A673 (cell line): Measurements from ENCODE around the gene CNTN5.

Source experiments
- EZH2 ChIP-seq: fragments of 200-600 bp; sonication (generic); IDR thresholded peaks from 2 replicates; pipeline ENCODE4 v1.6.1; 2017; ENCODE audit warnings: borderline replicate concordance, low read depth, mild to moderate bottlenecking, mixed read lengths, antibody characterized with exemption, low read length; ENCODE audit not compliant: poor library complexity, severe bottlenecking
- TF ChIP-seq, protein P1 (sequence below): fragments of 300-800, 200-600 bp; sonication (generic); conservative IDR thresholded peaks from 2 replicates; pipeline ENCODE4 v1.5.1; 2017; ENCODE audit warnings: low read depth, mild to moderate bottlenecking, antibody characterized with exemption, low read length, moderate library complexity, mixed read lengths

GRCh38 chr11:100182927-100183326, 1162.2 kb downstream of the CNTN5 start:
- TF ChIP-seq, protein P1, sequence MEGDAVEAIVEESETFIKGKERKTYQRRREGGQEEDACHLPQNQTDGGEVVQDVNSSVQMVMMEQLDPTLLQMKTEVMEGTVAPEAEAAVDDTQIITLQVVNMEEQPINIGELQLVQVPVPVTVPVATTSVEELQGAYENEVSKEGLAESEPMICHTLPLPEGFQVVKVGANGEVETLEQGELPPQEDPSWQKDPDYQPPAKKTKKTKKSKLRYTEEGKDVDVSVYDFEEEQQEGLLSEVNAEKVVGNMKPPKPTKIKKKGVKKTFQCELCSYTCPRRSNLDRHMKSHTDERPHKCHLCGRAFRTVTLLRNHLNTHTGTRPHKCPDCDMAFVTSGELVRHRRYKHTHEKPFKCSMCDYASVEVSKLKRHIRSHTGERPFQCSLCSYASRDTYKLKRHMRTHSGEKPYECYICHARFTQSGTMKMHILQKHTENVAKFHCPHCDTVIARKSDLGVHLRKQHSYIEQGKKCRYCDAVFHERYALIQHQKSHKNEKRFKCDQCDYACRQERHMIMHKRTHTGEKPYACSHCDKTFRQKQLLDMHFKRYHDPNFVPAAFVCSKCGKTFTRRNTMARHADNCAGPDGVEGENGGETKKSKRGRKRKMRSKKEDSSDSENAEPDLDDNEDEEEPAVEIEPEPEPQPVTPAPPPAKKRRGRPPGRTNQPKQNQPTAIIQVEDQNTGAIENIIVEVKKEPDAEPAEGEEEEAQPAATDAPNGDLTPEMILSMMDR, result no peak
- TF ChIP-seq EZH2, result no peak
